IPS DF 4.7 (cell line): ENCODE results near the gene FAM120A.

Source experiments
- DNase-seq: peaks from one replicate; pipeline ENCODE4 v3.0.0-alpha.2; 2013; ENCODE audit warnings: low spot score; ENCODE audit errors: extremely low read depth

FAM120A gene

DNA sequence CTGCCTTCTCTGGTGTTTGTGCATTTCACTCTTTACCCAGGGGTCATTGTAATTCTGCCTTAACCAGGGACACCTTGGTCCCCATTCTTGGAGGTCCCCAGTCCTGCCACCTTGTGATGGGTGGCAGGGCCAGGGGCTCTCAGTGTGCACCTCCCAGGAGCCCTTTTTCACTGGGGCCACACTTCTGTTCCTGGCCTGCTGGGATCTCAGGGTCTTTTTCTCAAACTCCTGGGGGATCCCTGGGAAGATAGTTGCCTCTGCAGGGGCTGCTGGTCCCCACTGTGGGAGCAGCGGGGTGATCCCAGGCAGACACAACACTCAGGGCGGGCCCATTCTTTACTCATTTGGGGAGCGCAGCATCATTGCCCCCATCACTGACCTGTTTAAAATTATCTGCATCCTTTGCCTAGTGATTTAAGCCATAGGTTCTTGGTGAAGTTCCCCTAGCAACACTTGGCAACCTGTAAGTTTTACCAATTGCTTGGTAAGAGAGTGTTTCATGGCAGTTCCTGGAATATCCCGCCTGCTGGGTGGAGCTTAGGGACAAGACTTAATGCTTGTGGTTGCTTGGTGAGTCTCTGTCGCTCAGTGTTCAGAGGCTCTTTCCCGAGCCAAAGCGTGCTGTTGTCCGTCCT, 140.6 kb downstream of the FAM120A start:
- DNase-seq, result no peak

DNA sequence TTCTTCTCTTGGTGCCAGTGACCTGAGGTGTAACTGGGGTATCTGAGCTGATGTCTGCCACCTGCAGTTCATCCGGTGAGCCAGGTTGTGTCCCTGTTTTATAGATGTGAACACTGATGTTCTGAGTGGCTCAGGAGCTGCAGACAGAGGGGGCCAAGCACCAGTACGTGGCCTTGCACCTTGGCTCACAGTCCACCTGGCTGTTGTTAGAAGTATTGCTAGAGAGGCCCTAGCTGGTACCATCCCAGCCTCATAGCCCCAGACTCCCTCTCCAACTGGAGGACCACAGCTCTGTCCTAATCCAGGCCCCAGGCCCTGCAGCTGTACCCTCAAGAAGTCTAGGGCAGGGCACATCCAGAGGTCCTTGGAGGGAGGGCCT, 141.1 kb downstream of the FAM120A start:
- no peak for DNase-seq

DNA sequence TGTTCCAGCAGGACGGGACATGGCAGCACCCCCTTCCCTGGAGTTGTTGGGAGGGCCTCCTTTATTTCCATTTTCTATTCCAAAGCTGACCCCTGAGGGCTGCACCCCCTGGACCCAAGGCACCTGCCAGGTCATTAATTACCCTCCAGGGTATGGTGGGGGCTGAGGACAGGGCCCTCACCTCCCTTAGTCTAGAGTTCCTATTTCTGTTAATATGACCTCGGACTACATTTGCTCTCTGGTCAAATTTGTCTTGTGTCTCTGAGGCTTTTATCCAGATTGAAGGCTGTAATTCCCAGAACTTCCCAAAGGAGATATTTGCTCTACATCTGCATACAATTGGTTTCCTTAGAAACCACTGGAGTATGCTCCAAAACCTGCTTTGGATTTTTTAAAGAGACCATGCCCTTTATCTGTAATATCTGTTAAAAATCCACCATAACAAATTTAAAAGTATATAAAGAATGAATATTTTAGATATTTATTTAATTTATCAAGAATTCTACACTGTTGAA, 141.7 kb downstream of the FAM120A start:
- DNase-seq, result no peak

- DNase-seq, result no peak
Observed at GRCh38 chr9:93594041-93594756, 142.7 kb downstream of the FAM120A start.

DNA sequence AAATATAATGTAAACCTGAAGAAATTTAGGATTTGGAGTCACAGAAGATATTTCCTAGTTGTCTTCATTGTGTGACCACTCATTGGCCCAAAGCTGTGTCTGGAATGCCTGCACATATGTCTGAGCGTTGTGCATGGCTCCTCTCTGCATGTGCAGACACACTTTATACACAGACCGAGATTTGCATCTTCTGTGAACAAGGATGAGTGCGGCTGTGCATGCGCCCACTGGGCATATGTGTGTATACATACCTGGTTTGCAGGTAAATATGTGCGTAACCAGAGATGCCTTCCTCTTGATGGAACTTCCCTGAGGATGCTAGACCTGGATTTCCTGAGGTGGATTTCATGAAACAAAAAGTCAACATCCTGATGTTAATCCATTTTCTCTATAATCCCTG, 144.0 kb downstream of the FAM120A start:
- no peak for DNase-seq

DNA sequence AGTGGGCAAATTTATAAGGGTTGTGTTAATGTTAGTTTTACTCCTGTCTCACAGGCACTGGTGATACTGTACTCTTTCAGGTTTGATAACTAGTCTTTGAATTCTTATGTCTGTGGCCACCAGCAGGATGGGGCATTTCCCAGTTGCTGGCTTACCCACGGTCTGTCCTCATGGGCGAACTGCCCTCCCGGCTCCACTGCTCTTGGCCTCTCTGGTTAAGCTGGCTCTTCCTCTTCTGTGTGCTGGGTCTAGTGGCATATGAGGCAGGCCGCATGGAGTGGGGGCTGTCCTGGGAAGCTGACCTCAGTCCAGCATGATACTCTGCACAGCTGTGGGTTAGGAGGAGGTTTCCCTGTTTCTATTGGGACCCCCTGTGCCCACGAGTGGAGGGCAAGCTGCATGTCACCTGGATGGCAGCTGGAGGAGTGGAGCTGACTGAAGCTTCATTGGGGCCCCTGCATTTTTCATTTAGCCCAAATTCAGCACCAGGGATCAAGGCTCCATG, 144.4 kb downstream of the FAM120A start:
- DNase-seq, result no peak

- DNase-seq, result no peak
Observed at GRCh38 chr9:93596399-93596798, 144.9 kb downstream of the FAM120A start.

DNA sequence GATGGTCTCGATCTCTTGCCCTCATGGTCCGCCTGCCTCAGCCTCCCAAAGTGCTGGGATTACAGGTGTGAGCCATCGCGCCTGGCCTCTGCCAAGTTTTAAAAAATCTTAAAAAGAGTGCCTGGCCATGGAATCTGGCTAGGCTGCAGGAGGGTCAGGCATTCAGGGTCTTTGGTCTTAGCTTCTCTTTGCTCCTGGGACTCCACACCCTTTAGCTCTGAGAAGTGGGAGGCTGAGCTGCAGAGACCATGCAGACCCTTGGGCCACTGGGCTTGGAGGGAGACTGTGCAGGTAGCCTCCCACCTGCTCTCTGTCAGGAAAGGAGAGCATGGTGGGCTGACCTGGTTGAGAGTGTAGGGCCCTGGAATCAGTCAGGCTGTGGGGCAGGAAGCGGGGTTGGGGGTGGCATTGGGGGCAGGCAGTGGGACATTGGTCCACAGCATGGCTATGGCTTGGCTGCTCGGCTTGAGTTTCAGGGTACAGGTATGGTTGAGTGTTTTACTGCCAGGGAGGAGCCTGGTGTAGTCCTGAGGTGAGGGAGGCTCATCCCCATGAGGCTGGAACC, 145.7 kb downstream of the FAM120A start:
- DNase-seq, result no peak

DNA sequence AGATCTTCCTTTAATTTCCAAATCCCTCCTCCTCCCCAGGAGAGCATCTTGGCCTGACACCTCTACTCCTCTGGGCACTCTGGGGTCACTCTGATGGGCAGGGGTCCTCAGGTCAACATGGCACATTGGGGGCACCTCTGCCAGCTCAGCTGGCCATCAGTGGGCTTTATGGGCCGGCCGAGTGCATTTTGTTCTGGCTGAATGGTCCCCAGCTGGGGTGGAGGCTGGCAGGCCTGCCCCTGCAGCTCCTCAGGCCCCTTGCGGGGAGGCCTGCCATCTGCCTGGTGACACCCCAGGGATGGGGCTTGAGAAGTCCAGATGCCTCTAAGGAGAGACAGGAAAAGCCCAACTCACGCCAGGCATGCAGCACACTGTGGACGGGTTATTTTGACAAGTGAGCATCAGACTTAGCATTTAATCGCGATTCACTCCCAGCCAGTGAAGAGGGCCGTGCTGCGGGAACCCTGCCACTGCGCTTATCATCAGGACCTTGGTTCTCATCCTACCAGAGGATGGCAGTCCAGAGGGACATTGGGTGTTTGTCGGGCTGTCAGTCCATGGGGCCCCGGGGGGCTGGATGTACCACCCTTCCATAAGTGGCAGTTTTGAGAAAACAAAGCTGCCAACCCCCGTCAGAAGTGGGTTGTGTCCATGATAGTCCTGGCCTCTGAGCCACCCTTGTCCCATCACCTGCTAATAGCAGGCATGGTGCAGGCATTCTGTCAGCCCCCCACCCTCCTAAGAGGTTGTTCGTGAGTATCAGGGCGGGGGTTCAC, 146.6 kb downstream of the FAM120A start:
- DNase-seq, result no peak

DNA sequence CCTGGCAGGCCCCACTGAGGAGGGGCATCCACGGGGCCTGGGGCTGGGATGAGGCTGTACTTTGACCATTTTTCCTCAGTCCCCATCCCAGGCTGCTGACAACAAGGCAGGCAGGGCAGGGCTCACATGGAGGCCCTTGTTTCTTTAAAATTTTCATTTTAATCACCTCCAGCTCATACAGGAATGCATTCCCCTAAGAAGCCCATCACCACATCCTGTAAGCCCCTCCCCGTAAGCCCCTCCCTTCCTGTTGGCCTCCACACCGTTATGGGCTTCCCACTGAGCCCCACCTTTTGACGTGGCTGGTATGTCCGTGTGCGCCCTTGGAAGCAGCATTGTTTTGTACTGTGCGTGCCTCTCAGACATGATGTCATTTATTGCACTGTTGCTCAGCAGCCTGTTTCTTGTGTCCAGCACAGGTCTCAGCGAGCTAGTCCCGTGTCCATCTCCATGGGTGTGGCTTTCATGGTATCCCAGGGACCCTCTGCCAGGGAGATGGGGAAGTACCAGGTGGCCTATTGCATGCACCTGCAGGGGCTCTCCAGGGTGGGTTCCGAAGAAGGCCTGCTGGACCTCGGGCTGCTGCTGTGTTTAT, 147.3 kb downstream of the FAM120A start:
- no peak for DNase-seq

DNA sequence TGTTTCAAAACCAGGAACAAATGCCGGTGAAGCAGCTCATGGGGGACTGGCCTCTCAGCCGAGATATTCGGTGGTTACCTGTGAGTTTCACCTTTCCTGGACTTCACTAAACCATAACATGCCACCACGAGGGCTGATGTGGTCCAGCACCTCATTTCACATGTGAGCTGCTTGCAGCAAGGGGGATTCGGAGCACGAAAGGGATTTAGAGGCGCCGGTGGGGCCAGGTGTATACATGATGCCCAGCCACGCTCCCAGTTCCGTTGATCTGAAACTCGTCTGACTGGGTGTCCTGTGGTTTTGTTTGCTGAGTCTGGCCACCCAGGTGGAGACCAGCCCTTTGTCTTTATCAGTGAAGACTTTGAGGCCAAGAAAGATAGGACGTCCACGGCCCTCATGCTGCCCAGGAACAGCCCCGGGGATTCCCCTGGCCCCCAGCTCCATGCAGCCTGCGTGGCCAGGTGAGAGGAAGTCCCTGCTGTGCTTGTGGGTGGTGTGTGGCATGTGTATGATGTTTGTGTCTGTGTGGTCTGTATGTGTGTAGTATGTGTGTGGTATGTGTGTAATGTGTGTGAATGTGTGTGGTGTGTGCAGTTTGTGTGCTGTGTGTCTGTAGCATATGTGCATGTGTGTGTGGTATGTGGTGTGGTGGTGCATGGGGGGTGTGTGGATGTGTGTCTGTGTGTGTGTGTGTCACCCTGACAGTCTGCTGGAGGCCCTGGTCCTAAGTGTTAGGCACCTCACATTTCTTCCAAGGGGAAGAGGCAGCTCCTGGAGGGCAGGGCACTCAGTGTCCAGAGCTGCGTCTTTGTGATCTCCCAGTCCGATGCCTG, 148.3 kb downstream of the FAM120A start:
- DNase-seq, result no peak

DNA sequence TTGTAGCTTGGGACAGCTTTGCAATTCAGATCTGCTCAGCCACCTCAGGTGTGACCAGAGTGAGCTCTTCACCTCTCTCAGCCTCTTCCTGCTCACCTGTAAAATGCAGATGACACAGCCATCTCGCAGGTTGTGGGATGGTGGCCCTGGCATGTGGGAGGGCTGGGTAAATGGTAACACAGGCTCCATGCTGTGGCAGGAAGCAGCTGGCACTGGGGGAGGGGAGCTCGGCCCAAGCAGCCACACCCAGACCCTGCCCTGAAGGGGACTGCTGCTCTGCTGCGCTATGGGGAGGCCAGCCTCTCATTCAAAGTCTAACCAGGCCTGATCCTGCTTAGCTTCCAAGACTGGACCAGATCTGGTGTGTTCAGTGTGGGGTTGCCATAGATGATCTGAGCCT, 149.0 kb downstream of the FAM120A start:
- no peak for DNase-seq

GRCh38 chr9:93601063-93601462, 149.6 kb downstream of the FAM120A start:
- DNase-seq, result no peak

- DNase-seq, result no peak
Observed at GRCh38 chr9:93601666-93602065, 150.2 kb downstream of the FAM120A start.

GRCh38 chr9:93603011-93603410, 151.5 kb downstream of the FAM120A start:
- DNase-seq, result no peak

DNA sequence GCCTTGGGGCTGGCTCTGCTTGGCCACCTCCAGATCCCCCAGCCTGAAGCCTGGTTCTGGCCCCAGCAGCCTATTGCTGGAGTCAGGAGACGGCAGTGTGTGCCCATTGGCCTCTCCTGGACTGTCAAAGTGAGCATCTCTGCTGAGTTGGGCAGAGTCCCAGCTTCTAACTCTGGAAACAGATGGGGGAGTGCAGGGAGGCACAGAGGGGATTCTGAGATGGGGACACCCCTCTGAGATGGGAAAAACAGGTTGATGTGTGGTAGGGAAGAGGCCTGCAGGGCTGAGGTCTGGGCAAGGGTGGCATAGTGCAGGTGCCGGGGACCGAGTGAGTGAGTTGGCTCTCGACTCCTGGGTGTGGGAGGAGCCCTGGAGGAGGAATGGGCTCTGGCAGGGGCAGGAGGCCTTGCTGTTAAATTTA, 152.4 kb downstream of the FAM120A start:
- no peak for DNase-seq

DNA sequence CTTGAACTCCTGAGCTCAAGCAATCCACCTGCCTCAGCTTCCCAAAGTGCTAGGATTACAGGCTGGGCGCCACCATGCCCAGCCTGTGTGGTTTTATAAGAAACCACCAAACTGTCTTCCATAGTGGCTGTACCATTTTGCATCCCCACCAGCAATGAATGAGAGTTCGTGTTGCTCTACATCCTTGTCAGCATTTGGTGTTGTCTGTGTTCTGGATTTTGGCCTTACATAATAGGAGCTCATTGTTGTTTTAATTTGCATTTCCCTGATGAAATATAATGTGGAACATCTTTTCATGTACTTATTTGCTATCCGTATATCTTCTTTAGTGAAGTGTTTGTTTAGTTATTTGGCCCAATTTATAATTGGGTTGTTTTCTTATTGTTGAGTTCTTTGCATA, 154.7 kb downstream of the FAM120A start:
- DNase-seq, result no peak

- DNase-seq, result no peak
Observed at GRCh38 chr9:93610206-93610605, 158.7 kb downstream of the FAM120A start.

DNA sequence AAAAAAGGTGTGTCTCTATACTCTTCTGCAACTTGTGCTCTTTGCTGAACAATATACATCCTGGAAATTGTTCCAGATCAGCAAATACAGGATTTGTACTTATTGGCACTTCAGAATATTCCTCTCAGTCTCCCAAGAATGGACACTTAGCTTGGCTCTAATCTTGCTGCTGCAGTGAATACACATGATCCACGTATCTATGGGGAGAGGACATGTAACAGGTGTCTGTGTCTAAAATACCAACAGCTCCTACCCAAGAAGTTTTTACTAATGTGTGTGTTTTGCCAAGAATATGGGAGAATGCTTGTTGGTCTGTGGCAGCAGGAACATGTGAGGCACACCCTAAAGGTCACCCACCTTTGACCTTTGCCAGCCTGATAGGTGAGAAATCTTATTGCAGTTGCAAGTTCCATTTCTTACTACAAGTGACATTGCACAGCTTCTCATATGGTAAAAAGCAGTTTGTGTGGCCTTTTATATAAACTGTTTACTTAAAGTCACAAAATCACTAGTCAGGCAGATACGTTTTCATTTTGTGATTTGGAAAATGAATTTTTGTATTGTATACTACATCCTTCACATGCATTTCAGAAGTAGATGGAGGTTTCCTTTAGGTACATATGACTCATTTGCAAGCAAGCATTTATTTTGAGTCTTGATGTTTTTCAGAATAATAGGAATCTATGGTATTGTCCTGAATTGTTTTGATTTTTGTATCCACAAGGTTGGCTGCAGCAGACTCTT, 160.7 kb downstream of the FAM120A start:
- DNase-seq, result no peak

GRCh38 chr9:93612796-93613154, 161.3 kb downstream of the FAM120A start:
- no peak for DNase-seq
